CD4-positive, alpha-beta T cell (primary cell): ENCODE results near the gene GPR141. TPM values are rescaled to one million over a fixed set of nuclear protein-coding genes. Genes with fewer than 3 reads are reported as not detected.

ENCODE experiments used
- ATAC-seq: fragments of 200-7000 bp; cut with Tn5 transposase; one replicate; pipeline ENCODE4 v1.10.0; 2022; ENCODE audit warnings: mild to moderate bottlenecking; ENCODE audit not compliant: poor library complexity
- CTCF ChIA-PET: fragments of 350-600 bp; sonication (Branson Sonifier 250); formaldehyde crosslinking; loops from one replicate; lab custom pipeline; 2021; ENCODE audit warnings: antibody characterized with exemption, inconsistent platforms; lab: Charles Lee
- POLR2A ChIA-PET: fragments of 350-600 bp; sonication (Branson Sonifier 250); formaldehyde crosslinking; loops from one replicate; lab custom pipeline; 2021; ENCODE audit warnings: antibody characterized with exemption, inconsistent platforms; lab: Charles Lee
- DNase-seq, 14 experiments: peaks; one replicate each; pipeline ENCODE4 v3.0.0-alpha.2; 2013 to 2020; ENCODE audit warnings: mixed read lengths in 2 of 14
- H3K27ac ChIP-seq, 2 donors: one replicate each; pipeline versions ENCODE4 v1.5.1 to v1.7.0; 2013; ENCODE audit warnings: low read length in 2 of 2, low read depth in 1 of 2, mild to moderate bottlenecking in 1 of 2
- H3K27me3 ChIP-seq, 2 experiments: 1 replicate in 1 of 2; 2 replicates in 1 of 2; pipeline versions ENCODE4 v1.6.1 to v1.7.0; 2013; ENCODE audit warnings: low read length in 2 of 2, control low read depth in 1 of 2, mild to moderate bottlenecking in 1 of 2, moderate library complexity in 1 of 2; ENCODE audit not compliant: insufficient read depth in 2 of 2, control insufficient read depth in 1 of 2
- H3K36me3 ChIP-seq: one replicate; pipeline ENCODE4 v1.6.1; 2013; ENCODE audit warnings: low read length, control low read depth; ENCODE audit not compliant: insufficient read depth
- H3K4me1 ChIP-seq: one replicate; pipeline ENCODE4 v1.6.1; 2013; ENCODE audit warnings: low read length, control low read depth; ENCODE audit not compliant: insufficient read depth
- H3K4me3 ChIP-seq: one replicate; pipeline ENCODE4 v1.5.1; 2013; ENCODE audit warnings: mild to moderate bottlenecking, low read length, moderate library complexity
- H3K9me3 ChIP-seq, 2 experiments: 1 replicate in 1 of 2; 2 replicates in 1 of 2; pipeline versions ENCODE4 v1.6.1 to v1.7.0; 2013; ENCODE audit warnings: low read length in 2 of 2, mild to moderate bottlenecking in 2 of 2, control low read depth in 1 of 2, moderate library complexity in 1 of 2; ENCODE audit not compliant: control insufficient read depth in 1 of 2, insufficient read depth in 1 of 2
- H3K27ac Mint-ChIP-seq: one replicate; pipeline ENCODE4 v1.8.0; 2020; ENCODE audit warnings: mixed read lengths
- H3K27me3 Mint-ChIP-seq: one replicate; pipeline ENCODE4 v1.8.0; 2021; ENCODE audit warnings: mixed read lengths
- H3K36me3 Mint-ChIP-seq: one replicate; pipeline ENCODE4 v1.8.0; 2021; ENCODE audit warnings: low read depth, mixed read lengths
- H3K4me1 Mint-ChIP-seq: one replicate; pipeline ENCODE4 v1.8.0; 2021; ENCODE audit warnings: low read depth, mixed read lengths
- H3K4me3 Mint-ChIP-seq: one replicate; pipeline ENCODE4 v1.8.0; 2020; ENCODE audit warnings: mild to moderate bottlenecking, mixed read lengths
- H3K9me3 Mint-ChIP-seq: one replicate; pipeline ENCODE4 v1.8.0; 2020; ENCODE audit warnings: mixed read lengths
- CTCF ChIP-seq: fragments of 200-600 bp; IDR thresholded peaks from one replicate; pipeline ENCODE4 v1.8.0; 2022; ENCODE audit warnings: antibody characterized with exemption, mild to moderate bottlenecking
- intact Hi-C, 2 experiments: fragments of 100-400 bp; cut with DNase I in 1 of 2; cut with micrococcal nuclease in 1 of 2; formaldehyde crosslinking; loops; one replicate each; pipeline versions ENCODE4 v1.15.1 to v1.9.0; 2023 to 2025; cut with DNase I, micrococcal nuclease
- total RNA-seq, 174 experiments: library from RNA in 2 of 174; stranded (reverse) in 2 of 174; gene quantifications; one replicate each; pipeline ENCODE4 v1.2.3 and lab custom pipeline; 2021 to 2026

GPR141 gene
- total RNA-seq, 2 experiments from 2014 or later, result not detected

GRCh38 chr7:37726016-37726415 is 42.5 kb downstream of the GPR141 start:
- no peak overlapping the region for H3K4me3 Mint-ChIP-seq
- Histone ChIP-seq H3K27me3 (no peaks in the 10 kb centered on the region), H3K27ac (no peak overlapping the region), H3K9me3 (no peaks in the 10 kb centered on the region), H3K36me3 (no peaks in the 10 kb centered on the region), H3K4me3 (no peak overlapping the region), H3K4me1 (no peaks in the 10 kb centered on the region)
- TF ChIP-seq CTCF, result no peak
- H3K27ac Mint-ChIP-seq, result no peak overlapping the region
- DNase-seq (no peak), ATAC-seq (no peak)
- H3K36me3 Mint-ChIP-seq, result no peaks in the 10 kb centered on the region
- H3K9me3 Mint-ChIP-seq, result no peaks in the 10 kb centered on the region
- intact Hi-C loops, result no loop called here
- no peaks in the 10 kb centered on the region for H3K27me3 Mint-ChIP-seq
- ChIA-PET CTCF (no interaction called here), POLR2A (no interaction called here)
- H3K4me1 Mint-ChIP-seq, result peaks cover 7% of the 10 kb centered on the region

GRCh38 chr7:37728747-37729146 is 45.2 kb downstream of the GPR141 start:
- intact Hi-C loops, result no loop called here
- Mint-ChIP-seq H3K36me3 (no peaks in the 10 kb centered on the region), H3K27me3 (peaks cover 9% of the 10 kb centered on the region), H3K4me1 (peaks cover 7% of the 10 kb centered on the region), H3K4me3 (no peak overlapping the region), H3K27ac (no peak overlapping the region), H3K9me3 (no peaks in the 10 kb centered on the region)
- Histone ChIP-seq H3K36me3 (no peaks in the 10 kb centered on the region), H3K4me1 (no peaks in the 10 kb centered on the region), H3K9me3 (no peaks in the 10 kb centered on the region), H3K27me3 (peaks cover 0 to 3% of the 10 kb centered on the region in 2 experiments), H3K27ac (no peak overlapping the region), H3K4me3 (no peak overlapping the region)
- DNase-seq (peak in 2 of 14 experiments; percentile 28 to 33), ATAC-seq (no peak)
- no peak for TF ChIP-seq CTCF
- ChIA-PET POLR2A (no interaction called here), CTCF (no interaction called here)

- Mint-ChIP-seq H3K9me3 (no peaks in the 10 kb centered on the region), H3K36me3 (no peaks in the 10 kb centered on the region), H3K27me3 (peaks cover 9% of the 10 kb centered on the region), H3K4me1 (peaks cover 7% of the 10 kb centered on the region), H3K27ac (no peak overlapping the region), H3K4me3 (no peak overlapping the region)
- H3K4me3 ChIP-seq, result no peak overlapping the region
- CTCF ChIA-PET, result no interaction called here
- intact Hi-C loops, result no loop called here
- no peaks in the 10 kb centered on the region for H3K9me3 ChIP-seq
- H3K27me3 ChIP-seq, result peaks cover 0 to 3% of the 10 kb centered on the region in 2 experiments
- ATAC-seq, result no peak
- DNase-seq, result no peak
- H3K4me1 ChIP-seq, result no peaks in the 10 kb centered on the region
- POLR2A ChIA-PET, result no interaction called here
- no peak for TF ChIP-seq CTCF
- no peaks in the 10 kb centered on the region for H3K36me3 ChIP-seq
- H3K27ac ChIP-seq, result no peak overlapping the region
Observed at GRCh38 chr7:37729181-37729580, 45.6 kb downstream of the GPR141 start.
